K562 (cell line): ENCODE results near the gene ARHGEF16. TPM values are rescaled to one million over a fixed set of nuclear protein-coding genes. Genes with fewer than 3 reads are reported as not detected.

Experiments used
- BRCA1 ChIP-seq, 2 experiments: fragments of 450-650 bp in 1 of 2; sonication (generic) in 1 of 2; formaldehyde crosslinking in 1 of 2; IDR thresholded peaks; 2 replicates each; pipeline versions ENCODE4 v1.5.0 to v1.6.1; 2017 to 2020; ENCODE audit warnings: mild to moderate bottlenecking in 1 of 2, missing genetic modification reagents in 1 of 2
- COPS2 ChIP-seq: fragments of 450-650 bp; conservative IDR thresholded peaks from 2 replicates; pipeline ENCODE4 v1.6.1; 2016; ENCODE audit warnings: mild to moderate bottlenecking, moderate library complexity
- GABPB2 ChIP-seq: fragments of 250-450 bp; sonication (Bioruptor Pico); conservative IDR thresholded peaks from 2 replicates; pipeline ENCODE4 v1.5.1; 2021; ENCODE audit warnings: mild to moderate bottlenecking
- PHF8 ChIP-seq: fragments of 200-600 bp; sonication (generic); IDR thresholded peaks from 2 replicates; pipeline ENCODE4 v1.6.1; 2012; ENCODE audit warnings: mixed run types, mild to moderate bottlenecking, inconsistent platforms, low read length, moderate library complexity, borderline replicate concordance
- PTRF ChIP-seq: fragments of 450-650 bp; IDR thresholded peaks from 2 replicates; pipeline ENCODE4 v1.6.1; 2016; ENCODE audit warnings: mild to moderate bottlenecking, missing genetic modification characterization, missing compliant biosample characterization
- SIN3A ChIP-seq, 2 experiments: fragments of 150-350 bp in 1 of 2; IDR thresholded peaks; 2 replicates each; pipeline ENCODE4 v1.6.1; 2011 to 2016; ENCODE audit warnings: borderline replicate concordance in 2 of 2, low read depth in 2 of 2, low read length in 2 of 2, mild to moderate bottlenecking in 2 of 2, moderate library complexity in 2 of 2; ENCODE audit not compliant: control insufficient read depth in 1 of 2
- SMC3 ChIP-seq: conservative IDR thresholded peaks from 2 replicates; pipeline ENCODE4 v1.6.1; 2011; ENCODE audit warnings: low read depth, low read length, improper control_type of control experiment; ENCODE audit not compliant: insufficient read depth
- TSHZ1 ChIP-seq: fragments of 250-450 bp; sonication (Bioruptor Pico); IDR thresholded peaks from 2 replicates; pipeline ENCODE4 v1.4.0; 2020; ENCODE audit warnings: mild to moderate bottlenecking, moderate library complexity
- ZBTB33 ChIP-seq: sonication (generic); formaldehyde crosslinking; IDR thresholded peaks from 2 replicates; pipeline ENCODE4 v1.8.1; 2023; ENCODE audit warnings: mild to moderate bottlenecking, missing genetic modification reagents
- ZFP30 ChIP-seq: fragments of 250-450 bp; sonication (Bioruptor Pico); IDR thresholded peaks from 2 replicates; pipeline ENCODE4 v1.8.0; 2022; ENCODE audit warnings: moderate library complexity, mild to moderate bottlenecking, inconsistent platforms, borderline replicate concordance
- ZNF318 ChIP-seq, 2 experiments: fragments of 450-650 bp; IDR thresholded peaks; 2 replicates each; pipeline ENCODE4 v1.6.1; 2016; ENCODE audit warnings: mild to moderate bottlenecking in 2 of 2, borderline replicate concordance in 1 of 2, low read depth in 1 of 2, moderate library complexity in 1 of 2
- polyA plus RNA-seq, 8 experiments: library from polyadenylated mRNA; depleted of rRNA in 4 of 8; stranded (reverse) in 5 of 8; unstranded in 3 of 8; fragments of >200 nt; fragmentation: Nextera tagmentation in 2 of 8; fragmentation: Illumina TruSeq in 1 of 8; extraction: Ambion mirVana in 2 of 8; extraction: Trizol in 1 of 8; gene quantifications; 2 replicates each; pipeline versions ENCODE4 v1.2.1 to v1.2.3, GENCODE V29; 2011 to 2014; ENCODE audit warnings: inconsistent platforms in 1 of 8, missing spikeins in 1 of 8
- total RNA-seq, 7 experiments: library from RNA; depleted of rRNA in 6 of 7; stranded (reverse); fragments of >200 nt in 6 of 7; fragmentation: Illumina TruSeq in 2 of 7; extraction: Trizol in 2 of 7; gene quantifications; 2 replicates each; pipeline versions ENCODE4 v1.2.1 to v1.2.3, GENCODE V29; 2011 to 2021; ENCODE audit warnings: low replicate concordance in 1 of 7

The ARHGEF16 gene
- total and polyA plus RNA-seq, 9 of the 15 experiments (the other 6 are each of a cell fraction or from before 2014, with no cell fraction given) = 0.15 to 1.2 (median 0.49) TPM; not detected in 2

- TF ChIP-seq TSHZ1 (CRISPR knock-in tag) (no peak), ZBTB33 (CRISPR knock-in tag) (peak; percentile 30; the same call in 1 of the 2 replicates), PTRF (tag) (no peak), GABPB2 (CRISPR knock-in tag) (no peak), ZNF318 (IDR thresholded peaks at IDR 0.05; ENCODE audit: borderline replicate concordance in 1 of 2, low read depth in 1 of 2) (no peak), SIN3A (IDR thresholded peaks at IDR 0.05; ENCODE audit: borderline replicate concordance in 2 of 2, control insufficient read depth in 1 of 2, low read depth in 2 of 2, low read length in 2 of 2) (peak in 1 of 2 experiments; percentile 28; a peak in 1 of 4 replicates), SMC3 (no peak), COPS2 (no peak), PHF8 (peak; percentile 23; the same call in 1 of the 2 replicates), ZFP30 (CRISPR knock-in tag) (no peak), BRCA1 (IDR thresholded peaks at IDR 0.05) (no peak), BRCA1 (CRISPR knock-in tag; IDR thresholded peaks at IDR 0.05) (no peak)
Observed at GRCh38 chr1:3453891-3454810, at the start of gene ARHGEF16 (continued).
